ENCODE results near the gene GAPVD1.

The GAPVD1 gene

GRCh38 chr9:125404733-125405132 is 143.1 kb downstream of the GAPVD1 start:
- no peak overlapping the region for H3K4me3 ChIP-seq (ENCODE audit: low read depth, low read length)

GRCh38 chr9:125405938-125406809 is 144.5 kb downstream of the GAPVD1 start:
- H3K4me3 ChIP-seq (ENCODE audit: low read depth, low read length), result no peak overlapping the region

GRCh38 chr9:125406810-125407087 is 145.1 kb downstream of the GAPVD1 start:
- H3K4me3 ChIP-seq (ENCODE audit: low read depth, low read length), result no peak overlapping the region

- H3K4me3 ChIP-seq (ENCODE audit: low read depth, low read length), result peak overlapping the region; percentile 57
Measured at GRCh38 chr9:125407432-125407973, 145.9 kb downstream of the GAPVD1 start.

GRCh38 chr9:125407974-125408900 is 146.6 kb downstream of the GAPVD1 start:
- peak overlapping the region; percentile 57 for H3K4me3 ChIP-seq (ENCODE audit: low read depth, low read length)

- H3K4me3 ChIP-seq (ENCODE audit: low read depth, low read length), result no peak overlapping the region
Measured at GRCh38 chr9:125409217-125409636, 147.6 kb downstream of the GAPVD1 start.

GRCh38 chr9:125409637-125410521 is 148.3 kb downstream of the GAPVD1 start:
- H3K4me3 ChIP-seq (ENCODE audit: low read depth, low read length), result no peak overlapping the region

- no peak overlapping the region for H3K4me3 ChIP-seq (ENCODE audit: low read depth, low read length)
Measured at GRCh38 chr9:125410522-125410894, 148.9 kb downstream of the GAPVD1 start.

- H3K4me3 ChIP-seq (ENCODE audit: low read depth, low read length), result no peak overlapping the region
Measured at GRCh38 chr9:125411171-125411756, 149.6 kb downstream of the GAPVD1 start.

- H3K4me3 ChIP-seq (ENCODE audit: low read depth, low read length), result no peak overlapping the region
Measured at GRCh38 chr9:125412166-125412565, 150.5 kb downstream of the GAPVD1 start.

GRCh38 chr9:125413579-125413978 is 152.0 kb downstream of the GAPVD1 start:
- H3K4me3 ChIP-seq (ENCODE audit: low read depth, low read length), result no peak overlapping the region

GRCh38 chr9:125415583-125416460 is 154.2 kb downstream of the GAPVD1 start:
- no peak overlapping the region for H3K4me3 ChIP-seq (ENCODE audit: low read depth, low read length)

GRCh38 chr9:125416517-125416916 is 154.9 kb downstream of the GAPVD1 start:
- H3K4me3 ChIP-seq (ENCODE audit: low read depth, low read length), result no peak overlapping the region

Measured in iPS-11a (cell line).